Amniotic stem cell (primary cell): ENCODE measurements around the gene CPSF6.
"Not testable (repeated sequence)": the region's sequence is repeated elsewhere in the genome, so short reads cannot be mapped to it uniquely, and the experiment has no call there.

Source experiments
- DNase-seq: peaks from one replicate; lab custom pipeline; 2025; lab: John Stamatoyannopoulos, UW

CPSF6 gene

GRCh38 chr12:69262264-69262974 is 23.1 kb downstream of the CPSF6 start:
- DNase-seq: no peak

GRCh38 chr12:69265205-69265604 is 25.8 kb downstream of the CPSF6 start:
- DNase-seq: no peak

GRCh38 chr12:69265633-69266032 is 26.3 kb downstream of the CPSF6 start:
- DNase-seq: not testable (repeated sequence)

DNA sequence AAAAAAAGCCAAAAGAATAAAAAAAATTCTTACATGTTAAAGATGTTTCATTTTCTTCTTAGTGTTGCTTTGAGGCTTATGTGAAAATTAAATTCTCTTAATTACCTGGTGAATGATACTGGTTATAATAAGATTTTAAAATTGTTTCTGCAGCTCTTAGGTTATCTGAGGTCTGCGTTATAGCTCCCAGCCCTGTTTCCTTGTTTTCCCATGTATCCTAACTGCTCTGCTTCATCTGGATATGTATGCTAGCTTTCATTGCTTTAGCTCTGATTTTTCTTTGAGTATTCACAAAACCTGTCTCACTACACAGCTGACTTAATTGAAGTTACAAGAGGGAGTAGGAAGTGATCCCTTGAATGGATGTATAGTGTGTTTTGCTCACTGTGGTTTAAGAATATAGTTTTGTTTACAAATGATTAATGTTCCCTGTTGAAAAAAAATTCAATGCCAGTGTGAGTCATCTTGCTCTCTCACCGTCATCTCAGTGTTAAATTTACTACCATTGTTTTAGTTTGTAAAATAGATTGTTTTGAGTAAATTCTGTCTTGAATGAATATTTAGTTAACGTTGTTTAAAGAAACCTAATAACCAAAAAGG is 26.8 kb downstream of the CPSF6 start:
- DNase-seq: no peak

GRCh38 chr12:69269736-69270135 is 30.4 kb downstream of the CPSF6 start:
- no peak for DNase-seq

GRCh38 chr12:69272511-69272910 is 33.1 kb downstream of the CPSF6 start:
- no peak for DNase-seq

DNA sequence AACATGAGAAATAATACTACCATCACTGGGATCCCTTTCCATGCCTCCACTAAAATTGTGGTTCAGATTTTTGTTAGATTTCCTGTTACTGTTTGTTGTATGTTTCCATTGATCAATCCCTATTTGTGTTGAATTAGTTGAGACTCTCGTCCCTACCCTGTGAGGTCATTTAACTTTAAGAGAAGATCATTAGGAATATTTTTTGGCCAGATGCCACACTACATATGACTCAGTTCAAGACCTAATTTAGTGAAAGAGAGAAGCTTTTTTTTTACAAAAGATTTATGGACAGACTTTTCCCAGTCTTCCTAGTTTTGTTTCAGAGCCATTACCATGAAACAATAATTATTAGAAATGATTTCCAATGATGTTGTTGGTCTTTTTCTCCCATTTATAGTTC is 35.5 kb downstream of the CPSF6 start:
- DNase-seq: no peak

DNA sequence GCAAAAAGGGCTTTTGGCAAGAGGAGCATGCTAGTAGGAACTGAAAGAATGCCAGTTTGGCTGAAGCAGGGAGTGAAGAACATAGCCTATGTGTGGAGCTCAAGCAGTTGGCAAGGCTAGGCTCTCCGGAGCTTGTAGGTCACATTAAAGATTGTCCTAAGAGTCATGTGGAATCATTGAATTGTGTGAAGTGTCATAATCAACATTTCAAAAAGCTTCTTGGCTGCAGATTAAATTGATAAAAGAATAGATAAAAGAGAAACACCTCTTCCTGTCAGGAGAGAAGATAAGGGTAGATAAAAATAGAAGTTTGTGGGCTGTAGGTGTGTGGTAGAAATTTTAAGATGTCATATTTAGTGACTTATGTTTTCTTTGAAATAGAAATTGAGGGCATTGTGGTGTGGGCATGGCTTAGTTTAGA is 36.1 kb downstream of the CPSF6 start:
- no peak for DNase-seq

DNA sequence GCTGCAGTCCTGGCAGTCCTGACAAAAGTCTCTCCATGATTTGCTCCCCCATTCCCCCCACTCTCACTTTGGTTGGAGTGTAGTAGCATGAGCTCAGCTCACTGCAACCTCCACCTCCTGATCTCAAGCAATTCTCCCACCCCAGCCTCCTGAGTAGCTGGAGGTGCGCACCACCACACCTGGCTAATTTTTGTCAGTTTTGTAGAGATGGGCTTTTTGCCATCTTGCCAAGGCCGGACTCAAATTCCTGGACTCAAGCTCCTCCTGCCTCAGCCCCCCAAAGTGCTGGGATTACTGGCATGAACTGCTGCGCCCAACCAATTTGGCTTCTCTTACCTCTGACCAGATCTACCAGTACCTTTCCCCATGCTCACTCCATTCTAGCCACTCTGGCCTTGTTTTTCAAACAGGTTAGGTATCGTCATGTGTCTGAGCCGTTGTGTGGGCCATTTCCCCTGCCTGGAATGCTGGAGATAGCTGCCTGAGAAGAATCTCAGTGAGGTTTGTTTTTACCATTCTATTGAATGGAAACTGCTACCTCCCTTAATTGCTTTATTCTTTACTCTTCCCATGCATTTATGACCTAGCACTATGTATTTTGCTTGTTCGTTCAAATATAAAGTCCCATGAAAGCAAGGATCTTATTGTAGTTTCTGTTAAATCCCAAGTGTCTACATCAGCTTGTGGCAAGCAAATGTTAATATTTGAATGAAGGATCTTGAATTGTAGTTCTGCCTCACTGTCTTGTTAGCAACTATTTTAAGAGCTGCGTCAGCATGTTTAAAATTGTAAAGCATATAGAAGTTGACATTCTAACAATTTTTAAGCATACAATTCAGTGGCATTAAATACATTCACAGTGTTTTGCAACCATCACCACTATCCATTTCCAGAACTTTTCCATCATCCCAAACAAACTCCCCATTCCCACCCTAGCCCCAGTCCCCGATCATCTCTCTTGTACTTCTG is 39.7 kb downstream of the CPSF6 start:
- DNase-seq: no peak

GRCh38 chr12:69284131-69284530 is 44.8 kb downstream of the CPSF6 start:
- DNase-seq: peak; percentile 48

DNA sequence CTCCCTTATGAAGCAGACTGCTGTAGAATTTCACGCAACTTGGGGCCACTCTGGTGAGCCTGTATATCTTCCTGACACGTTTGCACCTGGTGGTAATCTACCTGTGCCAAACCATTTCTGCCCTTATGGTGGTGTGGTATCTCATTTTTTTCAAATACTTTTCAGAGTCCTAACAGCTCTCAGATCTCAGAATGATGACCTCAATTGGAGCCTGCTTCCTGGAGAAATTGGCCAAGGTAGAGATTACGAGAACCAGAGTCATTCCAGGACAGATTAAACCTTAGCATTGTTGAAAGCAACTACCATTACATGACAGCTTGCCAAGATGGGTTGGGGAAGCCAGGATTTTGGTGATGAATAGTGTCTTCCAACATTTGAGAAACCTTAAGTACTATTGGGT is 48.2 kb downstream of the CPSF6 start:
- no peak for DNase-seq

- no peak for DNase-seq
Observed at GRCh38 chr12:69290545-69291277, 51.3 kb downstream of the CPSF6 start.

GRCh38 chr12:69291278-69291593 is 51.9 kb downstream of the CPSF6 start:
- DNase-seq: no peak

DNA sequence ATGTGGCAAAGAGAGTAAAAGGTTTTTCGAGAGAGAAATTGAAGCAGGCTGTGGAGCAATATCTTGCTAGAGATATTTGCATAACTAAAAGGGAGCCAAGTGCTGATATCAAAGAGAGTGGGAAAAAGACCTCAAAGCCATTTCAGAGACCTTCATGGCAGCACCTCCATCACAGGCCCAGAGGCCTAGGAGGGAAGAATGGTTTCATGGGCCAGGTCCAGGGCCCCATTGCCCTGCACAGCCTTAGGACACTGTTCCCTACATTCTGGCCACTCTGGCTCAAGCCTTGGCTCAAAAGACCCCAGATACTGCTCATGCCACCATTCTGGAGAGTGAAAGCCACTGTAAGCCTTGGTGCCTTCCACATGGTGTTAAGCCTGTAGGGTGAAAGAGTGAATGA is 58.8 kb downstream of the CPSF6 start:
- no peak for DNase-seq

- no peak for DNase-seq
Observed at GRCh38 chr12:69298947-69299346, 59.6 kb downstream of the CPSF6 start.

DNA sequence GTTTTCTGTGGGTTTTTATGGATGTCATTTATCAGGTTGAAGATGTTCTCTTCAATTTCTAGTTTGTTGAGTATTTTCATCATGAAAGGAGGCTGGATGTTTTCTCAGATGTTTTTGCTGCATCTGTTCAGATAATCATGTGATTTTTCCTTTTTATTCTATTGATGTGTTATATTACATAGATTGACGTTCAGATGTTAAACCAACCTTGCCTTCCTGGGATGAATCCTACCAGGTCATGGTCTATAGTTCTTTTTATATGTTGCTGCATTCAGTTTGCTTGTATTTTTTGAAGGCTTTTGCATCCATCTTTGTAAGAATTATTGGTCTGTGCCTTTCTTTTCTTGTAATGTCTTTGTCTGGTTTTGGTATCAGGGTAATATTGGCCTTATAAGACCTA is 64.9 kb downstream of the CPSF6 start:
- no peak for DNase-seq

DNA sequence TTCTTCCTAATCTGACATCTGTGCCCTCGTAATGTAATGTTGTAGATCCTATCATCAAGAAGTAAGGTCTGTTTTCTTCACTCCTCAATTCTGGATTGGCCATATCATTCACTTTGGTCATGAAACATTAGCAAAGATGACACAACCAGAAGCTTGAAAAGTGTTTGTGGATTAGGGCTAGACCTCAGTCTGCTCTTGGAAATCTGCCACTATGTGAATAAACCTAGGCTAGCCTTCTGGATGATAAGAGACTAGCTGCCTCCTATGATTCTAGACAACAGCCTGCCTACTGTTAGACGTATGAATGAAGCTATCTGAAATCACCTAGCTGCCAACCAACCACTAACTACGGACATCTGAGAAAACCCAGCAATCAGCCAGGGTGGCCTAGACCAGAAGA is 70.1 kb downstream of the CPSF6 start:
- DNase-seq: no peak

GRCh38 chr12:69313209-69313608 is 73.8 kb downstream of the CPSF6 start:
- no peak for DNase-seq

GRCh38 chr12:69316784-69317183 is 77.4 kb downstream of the CPSF6 start:
- DNase-seq: not testable (repeated sequence)

DNA sequence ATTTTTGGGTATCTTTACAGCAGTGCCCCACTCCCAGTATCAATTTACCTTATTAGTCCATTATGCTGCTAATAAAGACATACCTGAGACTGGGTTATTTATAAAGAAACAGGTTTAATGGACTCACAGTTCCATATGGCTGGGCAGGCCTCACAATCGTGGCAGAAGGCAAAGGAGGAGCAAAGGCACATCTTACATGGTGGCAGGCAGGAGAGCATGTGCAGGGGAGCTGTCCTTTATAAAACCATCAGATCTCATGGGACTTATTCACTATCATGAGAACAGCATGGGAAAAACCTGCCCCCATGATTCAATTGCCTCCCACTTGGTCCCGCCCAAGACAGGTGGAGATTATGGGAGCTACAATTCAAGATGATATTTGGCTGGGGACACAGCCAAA is 77.9 kb downstream of the CPSF6 start:
- not testable (repeated sequence) for DNase-seq

- no peak for DNase-seq
Observed at GRCh38 chr12:69318225-69318624, 78.9 kb downstream of the CPSF6 start.

DNA sequence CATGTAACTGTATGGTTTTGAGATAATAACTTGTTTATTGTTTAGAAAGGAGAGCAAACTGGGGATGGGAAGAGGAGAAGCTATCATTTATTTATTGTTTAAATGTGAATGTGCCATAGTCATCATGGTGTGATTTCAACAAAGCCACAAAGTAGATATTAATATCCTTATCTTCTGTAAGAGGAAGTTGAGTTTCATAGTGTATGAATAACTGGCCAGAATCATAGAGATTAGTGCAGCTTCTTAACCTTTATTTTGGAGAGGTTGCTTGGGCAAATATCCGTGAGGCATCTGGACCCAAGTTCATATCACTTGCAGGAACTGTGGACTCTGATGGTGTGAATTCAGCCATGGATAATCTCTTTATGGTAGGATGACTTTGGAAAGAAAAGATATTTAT is 82.0 kb downstream of the CPSF6 start:
- DNase-seq: no peak
